ENCODE data around the gene PSMC5. TPM values are rescaled to one million over a fixed set of nuclear protein-coding genes. Genes with fewer than 3 reads are reported as not detected.

Gene PSMC5
- 14.3 and 27.7 TPM in 2 replicates for total RNA-seq

DNA sequence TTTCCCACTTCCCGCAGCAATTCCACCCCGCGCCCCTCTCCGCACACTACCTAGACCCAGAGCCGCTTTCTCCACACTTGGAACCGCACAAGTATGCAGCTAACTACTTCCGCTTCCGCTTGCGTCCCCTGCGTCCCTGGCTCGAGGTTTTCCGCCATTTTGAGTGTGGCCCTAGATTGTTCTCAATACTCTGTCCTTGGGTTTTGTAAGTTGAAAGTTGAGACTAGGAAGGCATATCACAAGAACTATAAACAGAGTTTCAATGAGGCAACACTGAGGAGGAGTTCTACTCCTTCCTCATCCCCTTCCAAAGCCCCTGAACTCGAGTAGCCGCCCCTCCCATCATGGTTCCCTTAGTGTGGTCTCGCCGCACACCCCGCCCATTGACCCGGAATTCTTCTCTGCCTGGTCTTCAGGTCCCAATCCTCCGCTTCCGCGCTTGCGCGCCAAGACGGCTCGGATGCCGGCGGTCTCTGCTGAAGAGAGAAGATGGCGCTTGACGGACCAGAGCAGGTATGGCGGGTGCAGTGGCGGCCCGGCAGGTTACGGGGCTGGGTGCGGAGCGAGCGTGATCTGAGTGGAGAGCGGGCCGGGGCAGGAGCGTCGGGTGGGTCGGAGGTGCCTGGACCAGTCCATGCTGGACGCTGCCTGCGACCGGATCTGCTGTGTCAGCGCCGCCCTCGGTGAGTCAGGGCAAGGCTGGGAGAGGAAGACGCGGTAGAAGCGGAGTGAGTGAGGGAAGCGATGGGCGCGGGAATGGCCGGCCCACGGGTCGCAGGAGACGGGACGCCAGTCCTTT lies at the start of gene PSMC5, which contains the start of gene FTSJ3:
TSS of gene PSMC5 (plus strand) at position 430 of the 799 bp plus-strand sequence. CDS start at position 490, 60 bp downstream.
TSS of gene FTSJ3 (minus strand) at position 662 of the 799 bp plus-strand sequence. CDS start 761 bp downstream, outside the sequence.

DNA sequence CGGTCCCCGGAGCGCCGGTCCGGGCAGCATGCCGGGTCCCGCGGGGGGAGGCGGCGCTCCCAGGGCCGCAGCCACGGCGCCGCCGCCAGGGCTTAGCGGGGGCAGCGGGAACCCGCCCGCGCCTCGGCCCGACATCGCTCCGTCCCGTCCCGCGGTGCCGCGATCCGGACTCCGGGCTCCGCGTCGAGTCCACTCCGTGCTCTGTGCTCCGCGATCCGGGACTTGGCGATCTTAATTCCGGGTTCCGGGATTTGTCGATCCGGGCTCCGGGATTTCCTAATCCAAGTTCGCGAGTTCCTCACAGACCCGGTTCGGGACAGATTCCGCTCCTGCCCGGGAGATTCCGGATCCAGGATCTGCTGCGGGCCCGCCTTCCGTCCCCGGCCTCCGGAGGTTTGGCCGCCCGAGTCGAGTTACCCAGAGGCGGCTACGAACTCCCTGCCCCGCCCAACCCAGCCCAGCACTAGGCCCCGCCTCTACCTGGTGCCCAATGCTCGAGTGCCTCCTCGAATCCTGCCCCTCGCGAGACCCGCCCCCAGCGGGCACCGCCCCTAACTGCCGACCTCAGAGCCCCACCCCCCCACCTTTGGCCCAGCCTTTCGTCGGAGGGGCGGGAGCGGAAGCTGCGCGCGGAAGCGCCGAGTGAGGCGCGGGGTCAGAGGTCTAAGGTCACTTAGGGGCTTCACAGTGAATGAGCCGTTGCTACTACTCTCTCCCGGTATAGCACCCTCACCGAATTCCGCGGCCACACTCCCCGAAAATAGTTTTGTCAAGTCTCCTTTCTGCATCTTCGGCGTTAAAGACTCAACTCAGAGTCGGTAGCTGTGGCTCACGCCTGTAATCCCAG lies 15.5 kb downstream of the PSMC5 start, which contains the start of gene SMARCD2:
TSS of gene SMARCD2 (minus strand) at position 146 of the 847 bp plus-strand sequence. CDS start at position 135, 11 bp downstream.

GRCh38 chr17:63873577-63873976 lies 46.3 kb downstream of the PSMC5 start, which contains the start of gene CSH2:
TSS of gene CSH2 (minus strand) at chr17:63873677. CDS start at chr17:63873614, 63 bp downstream.

Other genes starting within 250 kb of the PSMC5 start
- 17.1 and 21.0 TPM in 2 replicates for gene TACO1, start 226.5 kb upstream of the PSMC5 start, total RNA-seq
- 9.4 and 10.8 TPM in 2 replicates for gene MAP3K3, start 205.0 kb upstream of the PSMC5 start, total RNA-seq
- 4.5 and 10.4 TPM in 2 replicates for gene LIMD2, start 127.3 kb upstream of the PSMC5 start, total RNA-seq
- 5.8 and 7.5 TPM in 2 replicates for gene STRADA, start 85.6 kb upstream of the PSMC5 start, total RNA-seq
- 78.2 and 78.3 TPM in 2 replicates for gene CCDC47, start 53.8 kb upstream of the PSMC5 start, total RNA-seq
- 41.3 and 44.3 TPM in 2 replicates for gene DDX42, start 53.3 kb upstream of the PSMC5 start, total RNA-seq
- 55.2 and 66.3 TPM in 2 replicates for gene FTSJ3, start 232 bp downstream of the PSMC5 start, total RNA-seq
- gene SMARCD2, start 15.3 kb downstream of the PSMC5 start, total RNA-seq = 121 and 165 TPM in 2 replicates
- gene CSH2, start 46.2 kb downstream of the PSMC5 start, total RNA-seq = not detected in 2 replicates
- not detected in 2 replicates for gene GH2, start 54.5 kb downstream of the PSMC5 start, total RNA-seq
- gene CSH1, start 69.1 kb downstream of the PSMC5 start, total RNA-seq = not detected in 2 replicates
- not detected in 2 replicates for gene CSHL1, start 83.8 kb downstream of the PSMC5 start, total RNA-seq
- not detected in 2 replicates for gene GH1, start 91.4 kb downstream of the PSMC5 start, total RNA-seq
- not detected in 2 replicates for gene CD79B, start 104.9 kb downstream of the PSMC5 start, total RNA-seq
- under 0.01 TPM in 1 of 2 replicates, not detected in the other for gene SCN4A, start 145.5 kb downstream of the PSMC5 start, total RNA-seq
- not detected in 2 replicates for gene PRR29, start 170.9 kb downstream of the PSMC5 start, total RNA-seq
- 0.43 and 5.5 TPM in 2 replicates for gene ICAM2, start 193.2 kb downstream of the PSMC5 start, total RNA-seq

Data from tracheal epithelial cell (primary cell).